HL-60 (cell line): ENCODE results near the gene ABCC8.

ENCODE experiments used
- DNase-seq, 2 experiments: peaks; one replicate each; pipeline ENCODE4 v3.0.0-alpha.2; 2010 to 2020; ENCODE audit warnings: low read depth in 1 of 2, low spot score in 1 of 2
- H3K27ac ChIP-seq: fragments of 250-450 bp; sonication (Bioruptor Pico); replicated peaks from 2 replicates; pipeline ENCODE4 v1.5.1; 2020; ENCODE audit warnings: mild to moderate bottlenecking, moderate library complexity
- H3K27me3 ChIP-seq: fragments of 250-450 bp; sonication (Bioruptor Pico); 2 replicates; pipeline ENCODE4 v1.5.1; 2021; ENCODE audit warnings: mild to moderate bottlenecking, moderate library complexity; ENCODE audit not compliant: insufficient read depth, poor library complexity, severe bottlenecking
- H3K4me3 ChIP-seq: replicated peaks from 2 replicates; pipeline ENCODE4 v1.5.1; 2011; ENCODE audit warnings: mild to moderate bottlenecking, control low read depth, low read length; ENCODE audit not compliant: insufficient read depth
- CTCF ChIP-seq: IDR thresholded peaks from one replicate; pipeline ENCODE4 v1.5.1; 2011; ENCODE audit warnings: low read length, control low read depth, inconsistent platforms; ENCODE audit not compliant: insufficient read depth
- GABPA ChIP-seq: IDR thresholded peaks from 2 replicates; pipeline ENCODE4 v1.6.1; 2012; ENCODE audit warnings: low read depth
- POLR2AphosphoS5 ChIP-seq: IDR thresholded peaks from 2 replicates; pipeline ENCODE4 v1.6.1; 2012; ENCODE audit warnings: low read depth
- REST ChIP-seq: IDR thresholded peaks from 2 replicates; pipeline ENCODE4 v1.6.1; 2012; ENCODE audit warnings: low read depth; ENCODE audit not compliant: insufficient replicate concordance
- SPI1 ChIP-seq: IDR thresholded peaks from 2 replicates; pipeline ENCODE4 v1.6.1; 2012; ENCODE audit warnings: low read depth, mild to moderate bottlenecking, borderline replicate concordance

ABCC8 gene

GRCh38 chr11:17519061-17519885 lies 42.6 kb upstream of the ABCC8 start:
- Histone ChIP-seq H3K4me3 (no peak overlapping the region), H3K27ac (no peak overlapping the region), H3K27me3 (no peaks in the 10 kb centered on the region)
- no peak for DNase-seq
- no peak for TF ChIP-seq POLR2AphosphoS5
- TF ChIP-seq CTCF = no peak
- no peak for TF ChIP-seq GABPA
- no peak for TF ChIP-seq REST
- TF ChIP-seq SPI1 = no peak

- Histone ChIP-seq H3K4me3 (no peak overlapping the region), H3K27me3 (no peaks in the 10 kb centered on the region)
Measured at GRCh38 chr11:17518366-17518765, 41.7 kb upstream of the ABCC8 start.

More at GRCh38 chr11:17518366-17518765, 41.7 kb upstream of the ABCC8 start:
- no peak for TF ChIP-seq REST
- TF ChIP-seq SPI1 = no peak
- no peak for TF ChIP-seq CTCF
- no peak for TF ChIP-seq GABPA
- TF ChIP-seq POLR2AphosphoS5 = no peak
- no peak overlapping the region for H3K27ac ChIP-seq
- DNase-seq = no peak
